Skeletal muscle tissue (tissue), 4 donors: Measurements from ENCODE around the gene LZTR1. TPM values are rescaled to one million over a fixed set of nuclear protein-coding genes. Genes with fewer than 3 reads are reported as not detected.
A peak's percentile ranks its signal among the peaks of the same experiment; 100 is the strongest.

Experiments
- H3K27ac ChIP-seq: one replicate; pipeline ENCODE4 v1.7.0; 2013; ENCODE audit warnings: mild to moderate bottlenecking, low read depth, low read length, inconsistent platforms
- H3K27me3 ChIP-seq, 3 donors: one replicate each; pipeline ENCODE4 v1.7.0; 2013; ENCODE audit warnings: low read length in 3 of 3; ENCODE audit not compliant: control insufficient read depth in 3 of 3, insufficient read depth in 3 of 3
- H3K36me3 ChIP-seq, 3 donors: one replicate each; pipeline ENCODE4 v1.7.0; 2013; ENCODE audit warnings: low read length in 3 of 3; ENCODE audit not compliant: control insufficient read depth in 3 of 3, insufficient read depth in 3 of 3
- H3K4me1 ChIP-seq, 3 donors: one replicate each; pipeline ENCODE4 v1.7.0; 2013; ENCODE audit warnings: low read length in 3 of 3, mild to moderate bottlenecking in 3 of 3; ENCODE audit not compliant: control insufficient read depth in 3 of 3, insufficient read depth in 3 of 3
- H3K4me3 ChIP-seq, 3 donors: one replicate each; pipeline ENCODE4 v1.7.0; 2013; ENCODE audit warnings: low read length in 3 of 3
- H3K9ac ChIP-seq, 3 donors: one replicate each; pipeline ENCODE4 v1.7.0; 2013; ENCODE audit warnings: low read length in 3 of 3, mild to moderate bottlenecking in 3 of 3, moderate library complexity in 2 of 3, low read depth in 1 of 3
- H3K9me3 ChIP-seq, 3 donors: one replicate each; pipeline ENCODE4 v1.7.0; 2013; ENCODE audit warnings: low read length in 3 of 3; ENCODE audit not compliant: control insufficient read depth in 3 of 3
- total RNA-seq: library from RNA; depleted of rRNA; stranded (reverse); fragments of >200 nt; gene quantifications from one replicate; pipeline ENCODE4 v1.2.3, GENCODE V29; 2014
- donor health status: Osteomylitis.

LZTR1 gene
- total RNA-seq, 1 donor from 2014 or later = 32.4 TPM

DNA sequence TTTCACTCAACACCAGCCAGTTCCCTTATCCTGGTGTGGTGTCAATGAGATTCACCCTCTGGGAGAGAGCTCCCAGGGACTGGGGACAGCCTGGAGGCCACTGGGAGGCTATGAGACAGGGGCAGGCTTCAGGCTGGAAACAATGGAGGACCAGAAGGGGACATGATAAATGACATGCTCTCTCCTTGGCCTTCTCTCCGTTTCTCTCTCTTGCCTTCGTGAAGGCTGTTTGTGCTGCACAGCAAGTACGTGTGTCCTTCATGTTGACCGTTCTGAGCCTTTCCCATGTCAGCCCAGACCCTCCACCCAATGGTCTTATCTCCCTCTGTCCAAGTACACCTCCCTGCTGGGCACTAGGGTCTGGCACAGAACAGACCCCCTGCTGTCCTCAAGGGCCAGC is 1.6 kb upstream of the LZTR1 start:
- H3K4me1 ChIP-seq = peaks cover 29 to 42% (median 39%) of the 10 kb centered on the region in 3 donors
- no peak overlapping the region for H3K27ac ChIP-seq
- H3K9me3 ChIP-seq = no peaks in the 10 kb centered on the region
- H3K36me3 ChIP-seq = peaks cover 11 to 15% (median 12%) of the 10 kb centered on the region in 3 donors
- peak overlapping the region; percentile 93 to 98 (median 98) for H3K4me3 ChIP-seq
- H3K27me3 ChIP-seq = peaks cover 4 to 17% (median 4%) of the 10 kb centered on the region in 3 donors
- peak overlapping the region in 2 of 3 donors; percentile 97 for H3K9ac ChIP-seq

- Histone ChIP-seq H3K27ac (peak overlapping the region; percentile 83), H3K9me3 (no peaks in the 10 kb centered on the region), H3K4me3 (peak overlapping the region; percentile 93 to 98 (median 98)), H3K36me3 (peaks cover 15 to 20% (median 17%) of the 10 kb centered on the region in 3 donors), H3K27me3 (peaks cover 1 to 15% (median 4%) of the 10 kb centered on the region in 3 donors), H3K9ac (peak overlapping the region; percentile 96 to 97 (median 97)), H3K4me1 (peaks cover 29 to 42% (median 39%) of the 10 kb centered on the region in 3 donors)
Observed at GRCh38 chr22:20980938-20981722, 967 bp upstream of the LZTR1 start.

DNA sequence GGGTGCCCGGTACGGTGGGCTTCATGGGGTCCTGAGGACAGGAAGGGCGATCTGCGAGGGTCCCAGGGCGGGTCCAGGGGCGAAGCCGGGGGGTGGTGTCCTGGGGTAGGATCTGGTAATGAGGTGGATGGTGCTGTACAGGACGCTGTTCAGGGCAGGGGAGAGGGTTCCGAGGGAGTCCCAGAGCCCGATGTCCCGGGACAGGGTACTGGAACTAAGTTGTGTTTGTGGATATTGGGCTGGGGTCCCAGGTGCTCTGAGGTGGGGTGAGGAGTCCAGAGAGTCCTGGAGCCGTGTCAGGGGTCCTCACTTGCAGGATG is 426 bp downstream of the LZTR1 start:
- H3K27me3 ChIP-seq = peaks cover 0 to 5% (median 0%) of the 10 kb centered on the region in 3 donors
- H3K4me3 ChIP-seq = peak overlapping the region; percentile 93 to 98 (median 98)
- H3K9ac ChIP-seq = peak overlapping the region; percentile 92 to 97 (median 97)
- H3K27ac ChIP-seq = peak overlapping the region; percentile 83
- H3K9me3 ChIP-seq = no peaks in the 10 kb centered on the region
- H3K4me1 ChIP-seq = peaks cover 29 to 42% (median 39%) of the 10 kb centered on the region in 3 donors
- H3K36me3 ChIP-seq = peaks cover 19 to 27% (median 22%) of the 10 kb centered on the region in 3 donors

DNA sequence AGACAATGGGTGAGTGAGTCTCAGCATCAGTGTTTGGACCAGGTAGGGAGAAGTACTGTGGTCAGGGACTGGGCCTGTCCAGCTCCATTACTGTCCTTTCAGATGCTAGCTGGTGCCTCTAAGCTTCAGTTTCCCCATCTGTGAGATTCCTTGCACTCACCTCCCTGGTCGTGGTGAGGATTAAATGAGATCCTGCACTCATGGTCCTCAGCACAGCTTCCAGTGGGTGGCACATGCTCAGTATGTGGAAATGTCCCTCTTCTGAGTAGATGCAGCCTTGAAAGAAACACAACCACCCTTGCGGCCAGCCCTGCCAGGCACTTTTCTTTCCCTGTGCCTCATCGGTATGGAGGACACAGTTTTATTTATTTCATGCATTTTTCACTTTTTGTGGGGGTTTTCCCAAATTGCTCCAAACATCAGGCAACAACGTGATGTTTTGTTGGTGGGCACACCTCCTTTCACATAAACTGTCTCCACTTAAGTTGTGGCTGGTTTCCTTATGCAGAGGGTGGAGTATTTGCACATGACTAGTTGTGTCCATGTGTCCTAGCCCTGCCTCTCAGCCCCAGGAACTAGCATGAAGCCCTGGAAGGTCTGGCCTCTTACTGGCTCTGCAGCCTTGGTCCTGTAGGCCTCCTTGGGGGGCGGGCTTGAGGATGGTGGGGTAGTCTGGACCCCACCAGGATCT is 1.1 kb downstream of the LZTR1 start:
- H3K4me1 ChIP-seq = peaks cover 29 to 42% (median 39%) of the 10 kb centered on the region in 3 donors
- peak overlapping the region; percentile 93 to 98 (median 98) for H3K4me3 ChIP-seq
- H3K27ac ChIP-seq = no peak overlapping the region
- peaks cover 22 to 29% (median 29%) of the 10 kb centered on the region in 3 donors for H3K36me3 ChIP-seq
- peaks cover 0 to 5% (median 0%) of the 10 kb centered on the region in 3 donors for H3K27me3 ChIP-seq
- H3K9me3 ChIP-seq = no peaks in the 10 kb centered on the region
- H3K9ac ChIP-seq = peak overlapping the region; percentile 92 to 97 (median 97)

- peaks cover 21 to 28% (median 24%) of the 10 kb centered on the region in 3 donors for H3K4me1 ChIP-seq
- no peaks in the 10 kb centered on the region for H3K9me3 ChIP-seq
- H3K4me3 ChIP-seq = no peak overlapping the region
- H3K27ac ChIP-seq = no peak overlapping the region
- H3K36me3 ChIP-seq = peaks cover 31 to 37% (median 36%) of the 10 kb centered on the region in 3 donors
- H3K9ac ChIP-seq = no peak overlapping the region
- H3K27me3 ChIP-seq = no peaks in the 10 kb centered on the region
Observed at GRCh38 chr22:20985720-20986119, 3.6 kb downstream of the LZTR1 start.

- peaks cover 35 to 42% (median 36%) of the 10 kb centered on the region in 3 donors for H3K36me3 ChIP-seq
Observed at GRCh38 chr22:20986365-20986764, 4.3 kb downstream of the LZTR1 start.

DNA sequence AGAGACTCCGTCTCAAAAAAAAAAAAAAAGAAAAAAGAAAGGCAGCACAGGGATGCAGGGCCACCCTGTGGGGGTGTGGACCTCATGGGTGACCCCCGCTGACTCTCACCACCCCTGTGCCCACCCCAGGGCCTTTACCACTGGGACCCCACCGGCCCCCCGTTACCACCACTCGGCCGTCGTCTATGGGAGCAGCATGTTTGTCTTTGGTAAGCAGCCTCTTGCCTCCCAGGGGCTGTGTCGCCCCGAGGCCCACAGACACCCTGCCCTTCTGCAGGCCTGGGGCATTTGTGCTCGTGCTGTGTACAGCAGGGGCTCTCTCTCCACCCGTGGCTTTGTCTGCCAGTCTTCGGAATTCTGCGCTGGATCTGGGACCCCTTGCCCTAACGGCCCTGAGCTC is 5.3 kb downstream of the LZTR1 start:
- Histone ChIP-seq H3K27ac (no peak overlapping the region), H3K4me3 (no peak overlapping the region), H3K9me3 (no peaks in the 10 kb centered on the region), H3K4me1 (peaks cover 12 to 15% (median 14%) of the 10 kb centered on the region in 3 donors), H3K9ac (no peak overlapping the region), H3K36me3 (peaks cover 45 to 52% (median 45%) of the 10 kb centered on the region in 3 donors), H3K27me3 (no peaks in the 10 kb centered on the region)

More at GRCh38 chr22:20986365-20986764, 4.3 kb downstream of the LZTR1 start:
- Histone ChIP-seq H3K9ac (no peak overlapping the region), H3K27me3 (no peaks in the 10 kb centered on the region), H3K4me1 (peaks cover 14 to 21% (median 18%) of the 10 kb centered on the region in 3 donors), H3K9me3 (no peaks in the 10 kb centered on the region), H3K4me3 (no peak overlapping the region), H3K27ac (no peak overlapping the region)

DNA sequence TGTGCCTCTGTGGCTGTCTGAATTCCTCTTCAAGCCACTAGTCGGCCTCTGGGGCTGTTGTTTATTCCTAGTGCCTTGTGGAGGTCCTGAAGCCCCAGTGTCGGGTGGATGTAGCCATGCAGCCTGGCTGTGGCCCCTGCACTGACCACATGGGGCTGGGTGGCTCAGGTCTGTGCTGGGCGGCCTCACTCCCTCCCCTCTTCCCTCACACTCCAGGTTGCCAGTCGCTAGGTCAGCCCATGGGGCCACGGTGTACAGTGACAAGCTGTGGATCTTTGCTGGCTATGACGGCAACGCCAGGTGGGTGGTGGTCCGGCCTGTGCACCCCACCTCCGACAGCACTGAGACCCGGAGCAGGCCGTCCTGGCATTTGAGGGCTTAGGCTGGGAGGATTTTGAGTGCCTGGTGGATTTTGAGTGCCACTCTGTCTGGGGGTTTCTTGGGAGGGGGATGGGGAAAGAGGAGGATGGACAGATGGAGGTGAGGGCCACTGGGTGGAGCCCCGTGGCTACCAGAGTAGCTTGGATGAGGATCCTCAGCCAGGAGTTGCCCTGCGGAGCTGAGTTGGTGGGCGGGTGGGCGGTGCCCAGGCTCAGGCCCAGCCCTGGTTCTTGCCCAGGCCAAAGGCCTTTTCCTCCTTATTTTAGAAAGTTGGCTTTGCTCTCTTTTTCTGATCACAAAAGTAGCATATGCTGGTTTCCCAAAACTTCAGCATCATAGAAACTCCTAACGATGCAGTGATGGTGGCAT is 6.7 kb downstream of the LZTR1 start:
- Histone ChIP-seq H3K27me3 (no peaks in the 10 kb centered on the region), H3K4me3 (no peak overlapping the region), H3K4me1 (peaks cover 0 to 2% (median 2%) of the 10 kb centered on the region in 3 donors), H3K36me3 (peaks cover 50 to 58% (median 51%) of the 10 kb centered on the region in 3 donors), H3K27ac (no peak overlapping the region), H3K9ac (no peak overlapping the region), H3K9me3 (no peaks in the 10 kb centered on the region)

DNA sequence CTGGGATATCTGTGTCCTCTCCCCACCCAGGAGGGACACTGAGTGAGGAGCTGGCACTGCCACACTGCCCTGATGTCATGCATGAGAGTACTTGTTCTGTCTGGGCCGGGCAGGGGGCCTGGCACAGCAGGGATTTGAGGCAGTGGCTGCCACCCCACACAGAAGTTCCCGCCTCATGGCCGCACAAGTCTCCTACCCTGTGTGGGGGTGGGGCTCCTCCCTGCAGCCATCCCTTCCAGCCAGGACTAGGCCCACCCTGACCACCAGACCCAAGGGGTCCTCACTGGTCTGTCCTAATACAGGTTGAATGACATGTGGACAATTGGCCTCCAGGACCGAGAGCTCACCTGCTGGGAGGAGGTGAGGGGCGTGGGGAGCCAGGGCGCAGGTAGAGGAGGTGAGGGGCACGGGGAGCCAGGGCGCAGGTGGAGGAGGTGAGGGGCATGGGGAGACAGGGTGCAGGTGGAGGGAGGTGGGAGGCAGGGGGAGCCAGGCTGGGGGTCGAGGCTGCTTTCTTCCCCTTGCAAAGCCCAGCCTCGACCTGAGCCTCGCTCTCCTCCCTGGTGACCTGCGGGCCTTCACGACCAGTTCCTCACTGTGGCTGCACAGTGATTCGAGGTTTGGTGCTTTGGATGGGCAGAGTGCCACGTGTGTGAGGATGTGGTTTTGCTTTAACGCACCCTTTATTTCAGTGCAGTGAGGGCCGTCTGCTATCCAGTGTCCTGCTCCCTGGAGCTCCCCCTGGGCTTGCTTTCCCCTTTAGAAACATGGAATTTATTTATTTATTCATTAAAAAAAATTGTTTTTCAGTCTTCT is 7.4 kb downstream of the LZTR1 start:
- Histone ChIP-seq H3K9ac (no peak overlapping the region), H3K36me3 (peaks cover 47 to 56% (median 50%) of the 10 kb centered on the region in 3 donors), H3K27me3 (no peaks in the 10 kb centered on the region), H3K4me1 (no peaks in the 10 kb centered on the region), H3K27ac (no peak overlapping the region), H3K9me3 (no peaks in the 10 kb centered on the region), H3K4me3 (no peak overlapping the region)
